Calu3 (cell line): ENCODE measurements around the gene PSMD3. TPM values are rescaled to one million over a fixed set of nuclear protein-coding genes. Genes with fewer than 3 reads are reported as not detected.

ENCODE experiments used
- BruUV-seq: library from RNA; stranded (reverse); fragments of 400-500 nt; replicated peaks from 2 replicates; lab custom pipeline; 2021; lab: Mats Ljungman, UMichigan
- CTCF ChIA-PET: fragments of 300-600 bp; sonication (Branson Sonifier 250); formaldehyde crosslinking; loops from one replicate; lab custom pipeline; 2022; ENCODE audit warnings: antibody characterized with exemption; lab: Charles Lee
- DNase-seq: peaks from one replicate; pipeline ENCODE4 v3.0.0; 2022
- H3K27ac Mint-ChIP-seq: one replicate; pipeline ENCODE4 v1.8.0; 2022; ENCODE audit warnings: mixed read lengths; ENCODE audit not compliant: unreplicated experiment
- H3K27me3 Mint-ChIP-seq: one replicate; pipeline ENCODE4 v1.8.0; 2022; ENCODE audit warnings: mixed read lengths; ENCODE audit not compliant: unreplicated experiment
- H3K36me3 Mint-ChIP-seq: one replicate; pipeline ENCODE4 v1.8.0; 2022; ENCODE audit warnings: mild to moderate bottlenecking, moderate library complexity, mixed read lengths; ENCODE audit not compliant: insufficient read depth, unreplicated experiment
- H3K4me1 Mint-ChIP-seq: one replicate; pipeline ENCODE4 v1.8.0; 2022; ENCODE audit warnings: mild to moderate bottlenecking, low read depth, mixed read lengths; ENCODE audit not compliant: unreplicated experiment
- H3K4me3 Mint-ChIP-seq: one replicate; pipeline ENCODE4 v1.8.0; 2022; ENCODE audit warnings: mild to moderate bottlenecking, low read depth, moderate library complexity, mixed read lengths; ENCODE audit not compliant: unreplicated experiment
- H3K9me3 Mint-ChIP-seq: one replicate; pipeline ENCODE4 v1.8.0; 2022; ENCODE audit warnings: low read depth, mixed read lengths; ENCODE audit not compliant: unreplicated experiment
- CTCF ChIP-seq: fragments of 200-600 bp; IDR thresholded peaks from one replicate; pipeline ENCODE4 v1.8.0; 2022; ENCODE audit warnings: antibody characterized with exemption; ENCODE audit not compliant: unreplicated experiment
- intact Hi-C: fragments of 100-400 bp; cut with micrococcal nuclease; formaldehyde crosslinking; loops from one replicate; pipeline ENCODE4 v1.10.0; 2022; ENCODE audit not compliant: unreplicated experiment
- total RNA-seq: library from RNA; stranded (reverse); gene quantifications from 2 replicates; pipeline ENCODE4 v1.2.3, GENCODE V29; 2022

Gene PSMD3
- total RNA-seq, 1 experiment from 2014 or later: 2,179 TPM

- Mint-ChIP-seq H3K27ac (no peak overlapping the region), H3K4me1 (peaks cover 12% of the 10 kb centered on the region), H3K9me3 (no peaks in the 10 kb centered on the region), H3K4me3 (no peak overlapping the region), H3K27me3 (peaks cover 56% of the 10 kb centered on the region), H3K36me3 (no peaks in the 10 kb centered on the region)
- BruUV-seq: no TSS peak
- no peak for TF ChIP-seq CTCF
- intact Hi-C loops: no loop called here
- DNase-seq: no peak
- CTCF ChIA-PET: interaction anchor here (0.6 to 109.6 kb wide), 41 partner anchors 11 to 617 kb away, joined by 3 to 8195 read pairs (median 9); partner anchors contain the start of genes CSF3, ERBB2, GSDMA and GSDMB
Measured at GRCh38 chr17:39937447-39937846, 43.2 kb upstream of the PSMD3 start.

GRCh38 chr17:39938140-39938869 is 42.3 kb upstream of the PSMD3 start:
- Mint-ChIP-seq H3K9me3 (no peaks in the 10 kb centered on the region), H3K4me3 (no peak overlapping the region), H3K4me1 (peaks cover 12% of the 10 kb centered on the region), H3K27me3 (peaks cover 63% of the 10 kb centered on the region), H3K36me3 (no peaks in the 10 kb centered on the region), H3K27ac (no peak overlapping the region)
- intact Hi-C loops: no loop called here
- peak; percentile 70 for DNase-seq
- BruUV-seq: no TSS peak
- no peak for TF ChIP-seq CTCF
- CTCF ChIA-PET: interaction anchor here (0.5 to 109.6 kb wide), 62 partner anchors 12 to 1684 kb away, joined by 3 to 8195 read pairs (median 7); partner anchors contain the start of genes CSF3, ERBB2, GSDMA and GSDMB

- no peak overlapping the region for H3K27ac Mint-ChIP-seq
- H3K36me3 Mint-ChIP-seq: no peaks in the 10 kb centered on the region
- TF ChIP-seq CTCF: no peak
- intact Hi-C loops: loop anchor here (1.0 kb wide), 4 partner anchors 20 to 317 kb away; partner anchors contain the start of gene PSMD3
- H3K9me3 Mint-ChIP-seq: no peaks in the 10 kb centered on the region
- peaks cover 12% of the 10 kb centered on the region for H3K4me1 Mint-ChIP-seq
- no peak for DNase-seq
- no TSS peak for BruUV-seq
- no peak overlapping the region for H3K4me3 Mint-ChIP-seq
- peaks cover 63% of the 10 kb centered on the region for H3K27me3 Mint-ChIP-seq
- CTCF ChIA-PET: interaction anchor here (0.5 to 109.6 kb wide), 57 partner anchors 13 to 1242 kb away, joined by 3 to 8195 read pairs (median 9); partner anchors contain the start of genes CSF3, ERBB2, GSDMA and GSDMB
Measured at GRCh38 chr17:39939106-39939505, 41.5 kb upstream of the PSMD3 start.

- BruUV-seq: no TSS peak
- peaks cover 12% of the 10 kb centered on the region for H3K4me1 Mint-ChIP-seq
- intact Hi-C loops: loop anchor here (1.0 kb wide), 5 partner anchors 19 to 560 kb away; partner anchors contain the start of gene PSMD3
- DNase-seq: peak; percentile 76
- CTCF ChIA-PET: interaction anchor here (0.5 to 109.6 kb wide), 69 partner anchors 13 to 1243 kb away, joined by 3 to 8195 read pairs (median 7); partner anchors contain the start of genes CSF3, ERBB2, GSDMA and GSDMB
- no peaks in the 10 kb centered on the region for H3K36me3 Mint-ChIP-seq
- H3K27ac Mint-ChIP-seq: no peak overlapping the region
- no peak for TF ChIP-seq CTCF
- H3K4me3 Mint-ChIP-seq: no peak overlapping the region
- H3K27me3 Mint-ChIP-seq: peaks cover 63% of the 10 kb centered on the region
- no peaks in the 10 kb centered on the region for H3K9me3 Mint-ChIP-seq
Measured at GRCh38 chr17:39939588-39940419, 40.8 kb upstream of the PSMD3 start.
